ENCODE data around the gene ARID2. TPM values are rescaled to one million over a fixed set of nuclear protein-coding genes. Genes with fewer than 3 reads are reported as not detected.

Gene ARID2
- total RNA-seq, 3 donors from 2014 or later: 31.7 to 72.7 (median 48.8) TPM

- Histone ChIP-seq H3K36me3 (no peaks in the 10 kb centered on the region), H3K4me3 (no peak overlapping the region), H3K27ac (no peak overlapping the region), H3K9me3 (peaks cover 3 to 6% of the 10 kb centered on the region in 2 donors), H3K4me1 (no peaks in the 10 kb centered on the region), H3K27me3 (no peaks in the 10 kb centered on the region)
- DNase-seq (ENCODE audit: low spot score in 2 of 2): no peak
- intact Hi-C loops (cut with DNase I; ENCODE audit: low total_unique reads): no loop called here
- TF ChIP-seq POLR2A (IDR thresholded peaks at IDR 0.05) (no peak), CTCF (IDR thresholded peaks at IDR 0.05) (no peak), POLR2AphosphoS5 (IDR thresholded peaks at IDR 0.05) (no peak)
Measured at GRCh38 chr12:45774508-45775162, 45.1 kb downstream of the ARID2 start.

GRCh38 chr12:45775465-45775864 is 46.0 kb downstream of the ARID2 start:
- H3K27me3 ChIP-seq: no peaks in the 10 kb centered on the region
- no peaks in the 10 kb centered on the region for H3K9me3 ChIP-seq
- no peak overlapping the region for H3K27ac ChIP-seq
- intact Hi-C loops (cut with DNase I; ENCODE audit: low total_unique reads): no loop called here
- no peak for DNase-seq (ENCODE audit: low spot score in 2 of 2)
- H3K4me3 ChIP-seq: no peak overlapping the region
- TF ChIP-seq POLR2AphosphoS5 (IDR thresholded peaks at IDR 0.05) (no peak), CTCF (IDR thresholded peaks at IDR 0.05) (no peak), POLR2A (IDR thresholded peaks at IDR 0.05) (no peak)
- no peaks in the 10 kb centered on the region for H3K4me1 ChIP-seq
- H3K36me3 ChIP-seq: no peaks in the 10 kb centered on the region

GRCh38 chr12:45775964-45776363 is 46.5 kb downstream of the ARID2 start:
- Histone ChIP-seq H3K9me3 (no peaks in the 10 kb centered on the region), H3K4me1 (no peaks in the 10 kb centered on the region), H3K27ac (no peak overlapping the region), H3K36me3 (no peaks in the 10 kb centered on the region), H3K4me3 (no peak overlapping the region), H3K27me3 (no peaks in the 10 kb centered on the region)
- intact Hi-C loops (cut with DNase I; ENCODE audit: low total_unique reads): no loop called here
- TF ChIP-seq POLR2AphosphoS5 (IDR thresholded peaks at IDR 0.05) (no peak), CTCF (IDR thresholded peaks at IDR 0.05) (no peak), POLR2A (IDR thresholded peaks at IDR 0.05) (no peak)
- no peak for DNase-seq (ENCODE audit: low spot score in 2 of 2)

- TF ChIP-seq POLR2A (IDR thresholded peaks at IDR 0.05) (no peak), POLR2AphosphoS5 (IDR thresholded peaks at IDR 0.05) (no peak), CTCF (IDR thresholded peaks at IDR 0.05) (no peak)
- DNase-seq (ENCODE audit: low spot score in 2 of 2): no peak
- Histone ChIP-seq H3K36me3 (no peaks in the 10 kb centered on the region), H3K4me3 (no peak overlapping the region), H3K27me3 (no peaks in the 10 kb centered on the region), H3K9me3 (no peaks in the 10 kb centered on the region), H3K4me1 (no peaks in the 10 kb centered on the region), H3K27ac (no peak overlapping the region)
- intact Hi-C loops (cut with DNase I; ENCODE audit: low total_unique reads): no loop called here
Measured at GRCh38 chr12:45779936-45780335, 50.4 kb downstream of the ARID2 start.

GRCh38 chr12:45781080-45781479 is 51.6 kb downstream of the ARID2 start:
- Histone ChIP-seq H3K9me3 (no peaks in the 10 kb centered on the region), H3K27me3 (no peaks in the 10 kb centered on the region), H3K27ac (no peak overlapping the region), H3K36me3 (no peaks in the 10 kb centered on the region), H3K4me3 (no peak overlapping the region), H3K4me1 (no peaks in the 10 kb centered on the region)
- TF ChIP-seq CTCF (IDR thresholded peaks at IDR 0.05): no peak
- no peak for TF ChIP-seq POLR2AphosphoS5 (IDR thresholded peaks at IDR 0.05)
- no peak for TF ChIP-seq POLR2A (IDR thresholded peaks at IDR 0.05)
- intact Hi-C loops (cut with DNase I; ENCODE audit: low total_unique reads): no loop called here
- no peak for DNase-seq (ENCODE audit: low spot score in 2 of 2)

All from breast epithelium (tissue), 4 donors.